ENCODE results near the gene SLITRK1. TPM values are rescaled to one million over a fixed set of nuclear protein-coding genes. Genes with fewer than 3 reads are reported as not detected.
A peak's percentile ranks its signal among the peaks of the same experiment; 100 is the strongest.

Gene SLITRK1, protein sequence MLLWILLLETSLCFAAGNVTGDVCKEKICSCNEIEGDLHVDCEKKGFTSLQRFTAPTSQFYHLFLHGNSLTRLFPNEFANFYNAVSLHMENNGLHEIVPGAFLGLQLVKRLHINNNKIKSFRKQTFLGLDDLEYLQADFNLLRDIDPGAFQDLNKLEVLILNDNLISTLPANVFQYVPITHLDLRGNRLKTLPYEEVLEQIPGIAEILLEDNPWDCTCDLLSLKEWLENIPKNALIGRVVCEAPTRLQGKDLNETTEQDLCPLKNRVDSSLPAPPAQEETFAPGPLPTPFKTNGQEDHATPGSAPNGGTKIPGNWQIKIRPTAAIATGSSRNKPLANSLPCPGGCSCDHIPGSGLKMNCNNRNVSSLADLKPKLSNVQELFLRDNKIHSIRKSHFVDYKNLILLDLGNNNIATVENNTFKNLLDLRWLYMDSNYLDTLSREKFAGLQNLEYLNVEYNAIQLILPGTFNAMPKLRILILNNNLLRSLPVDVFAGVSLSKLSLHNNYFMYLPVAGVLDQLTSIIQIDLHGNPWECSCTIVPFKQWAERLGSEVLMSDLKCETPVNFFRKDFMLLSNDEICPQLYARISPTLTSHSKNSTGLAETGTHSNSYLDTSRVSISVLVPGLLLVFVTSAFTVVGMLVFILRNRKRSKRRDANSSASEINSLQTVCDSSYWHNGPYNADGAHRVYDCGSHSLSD
- not detected for total RNA-seq

DNA sequence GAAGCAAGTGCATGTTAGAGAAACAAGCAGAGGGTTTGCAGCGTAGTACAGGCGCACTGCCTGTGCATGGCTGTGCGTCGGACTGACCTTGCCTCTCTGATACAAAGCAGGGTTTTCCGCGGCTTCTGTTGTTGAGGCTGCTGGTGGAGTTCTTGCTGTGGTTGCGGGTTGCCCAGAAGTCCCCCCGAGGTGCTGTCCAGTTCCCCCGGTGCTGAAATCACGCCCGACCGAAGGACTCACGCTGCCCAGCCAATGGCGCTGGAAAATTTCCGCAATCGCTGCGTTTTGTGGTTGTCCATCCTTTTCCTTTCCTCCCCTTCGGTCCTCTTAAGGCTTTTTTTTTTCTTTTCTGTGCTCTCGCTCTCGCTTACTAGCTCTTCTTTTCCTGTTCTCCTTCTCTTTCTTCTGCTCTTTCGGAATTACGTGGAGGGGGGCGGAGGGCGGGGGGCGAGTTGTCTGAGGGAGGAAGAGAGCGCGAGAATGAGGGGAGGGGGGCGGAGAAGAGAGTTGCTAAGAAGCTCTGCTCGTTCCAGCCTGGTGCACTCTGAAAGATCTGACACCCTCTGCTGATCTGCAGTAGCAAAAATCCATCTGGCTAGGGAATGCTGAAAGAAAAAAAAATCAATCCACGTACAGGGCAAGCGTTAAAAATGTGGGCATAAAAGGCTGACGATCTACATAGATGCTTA is at the start of gene SLITRK1:
Gene SLITRK1 (minus strand): TSS at position 558 of the 689 bp plus-strand sequence. CDS start 967 bp downstream, outside the sequence.
- peak; percentile 33 for DNase-seq
- POLR2A ChIA-PET = no interaction called here
- CTCF ChIA-PET = no interaction called here
- Mint-ChIP-seq H3K27ac (no peak within 1 kb of the TSS), H3K4me3 (no peak within 1 kb of the TSS), H3K4me1 (peaks cover 4% of the 10 kb centered on the region), H3K36me3 (ENCODE audit: low read depth) (no peaks in the 10 kb centered on the region), H3K27me3 (peaks cover 45% of the 10 kb centered on the region), H3K9me3 (no peaks in the 10 kb centered on the region)

- no peak overlapping the region for H3K27ac Mint-ChIP-seq
- no peaks in the 10 kb centered on the region for H3K36me3 Mint-ChIP-seq (ENCODE audit: low read depth)
- ChIA-PET POLR2A (no interaction called here), CTCF (no interaction called here)
- H3K9me3 Mint-ChIP-seq = no peaks in the 10 kb centered on the region
- no peaks in the 10 kb centered on the region for H3K27me3 Mint-ChIP-seq
- H3K4me3 Mint-ChIP-seq = no peak overlapping the region
- DNase-seq = no peak
- H3K4me1 Mint-ChIP-seq = no peaks in the 10 kb centered on the region
Observed at GRCh38 chr13:83929157-83929556, 46.9 kb upstream of the SLITRK1 start.

DNA sequence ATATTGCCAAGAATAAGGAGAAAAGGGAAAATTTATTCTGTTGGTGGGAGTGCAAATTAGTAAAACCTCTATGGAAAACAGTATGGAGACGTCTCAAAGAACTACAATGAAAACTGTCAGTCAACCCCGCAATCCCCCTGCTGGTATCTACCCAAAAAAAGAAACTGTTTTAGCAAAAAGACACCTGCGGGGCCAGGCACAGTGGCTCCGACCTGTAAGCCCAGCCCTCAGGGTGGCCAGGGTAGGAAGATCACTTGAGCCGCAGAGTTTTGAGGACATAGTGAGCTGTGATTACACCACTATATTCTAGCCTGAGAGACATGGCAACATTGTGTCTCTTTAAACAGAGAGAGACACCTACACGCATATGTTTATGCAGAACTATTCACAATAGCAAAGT is 37.5 kb upstream of the SLITRK1 start:
- Mint-ChIP-seq H3K36me3 (ENCODE audit: low read depth) (no peaks in the 10 kb centered on the region), H3K4me3 (no peak overlapping the region), H3K4me1 (no peaks in the 10 kb centered on the region), H3K27ac (no peak overlapping the region), H3K9me3 (no peaks in the 10 kb centered on the region), H3K27me3 (no peaks in the 10 kb centered on the region)
- CTCF ChIA-PET = no interaction called here
- no peak for DNase-seq
- POLR2A ChIA-PET = no interaction called here

GRCh38 chr13:83914368-83914767 is 32.1 kb upstream of the SLITRK1 start:
- H3K36me3 Mint-ChIP-seq (ENCODE audit: low read depth) = no peaks in the 10 kb centered on the region
- POLR2A ChIA-PET = no interaction called here
- H3K4me3 Mint-ChIP-seq = no peak overlapping the region
- CTCF ChIA-PET = no interaction called here
- H3K27ac Mint-ChIP-seq = no peak overlapping the region
- DNase-seq = no peak
- H3K9me3 Mint-ChIP-seq = peaks cover 5% of the 10 kb centered on the region
- no peaks in the 10 kb centered on the region for H3K27me3 Mint-ChIP-seq
- no peaks in the 10 kb centered on the region for H3K4me1 Mint-ChIP-seq

DNA sequence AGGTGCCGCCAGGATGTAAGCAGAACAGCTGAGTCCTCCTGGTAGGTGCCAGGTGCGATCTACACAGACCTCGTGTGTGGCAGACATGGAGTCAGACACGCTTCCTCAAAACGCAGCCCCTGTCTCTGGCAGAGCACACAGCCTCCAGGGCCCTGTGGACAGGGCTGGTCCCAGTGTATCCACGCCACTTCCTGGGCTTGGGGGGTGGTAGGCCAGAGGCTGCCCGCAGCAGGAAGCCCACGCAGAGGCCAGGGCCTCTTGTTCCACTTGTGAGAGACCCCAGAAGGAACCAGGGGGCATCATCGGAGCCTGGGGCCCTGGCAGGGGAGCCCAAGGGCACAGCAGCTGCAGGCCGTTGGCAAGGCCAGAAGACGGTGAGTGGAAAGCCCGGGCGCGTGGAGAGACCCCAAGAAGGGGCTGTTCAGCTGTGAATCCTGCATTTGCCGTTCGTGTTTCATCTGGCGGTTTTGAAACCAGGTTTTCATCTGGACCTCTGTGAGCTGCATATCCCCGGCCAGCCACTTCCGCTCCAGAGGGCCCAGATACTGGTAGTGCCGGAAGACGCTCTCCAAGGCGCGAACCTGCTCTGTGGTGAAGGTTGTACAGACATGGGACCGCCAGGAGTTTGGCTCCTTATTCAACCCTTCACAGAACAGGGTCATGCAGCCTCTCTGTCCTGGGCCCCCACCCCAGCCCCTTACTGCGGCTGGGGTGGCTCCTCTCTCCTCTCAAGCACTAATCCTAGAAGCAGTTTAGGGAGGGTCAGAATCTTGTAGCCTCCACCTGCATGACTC is 25.1 kb upstream of the SLITRK1 start:
- Mint-ChIP-seq H3K27ac (no peak overlapping the region), H3K4me3 (no peak overlapping the region), H3K36me3 (ENCODE audit: low read depth) (no peaks in the 10 kb centered on the region), H3K4me1 (no peaks in the 10 kb centered on the region), H3K27me3 (no peaks in the 10 kb centered on the region), H3K9me3 (peaks cover 5% of the 10 kb centered on the region)
- DNase-seq = no peak
- POLR2A ChIA-PET = no interaction called here
- CTCF ChIA-PET = no interaction called here

DNA sequence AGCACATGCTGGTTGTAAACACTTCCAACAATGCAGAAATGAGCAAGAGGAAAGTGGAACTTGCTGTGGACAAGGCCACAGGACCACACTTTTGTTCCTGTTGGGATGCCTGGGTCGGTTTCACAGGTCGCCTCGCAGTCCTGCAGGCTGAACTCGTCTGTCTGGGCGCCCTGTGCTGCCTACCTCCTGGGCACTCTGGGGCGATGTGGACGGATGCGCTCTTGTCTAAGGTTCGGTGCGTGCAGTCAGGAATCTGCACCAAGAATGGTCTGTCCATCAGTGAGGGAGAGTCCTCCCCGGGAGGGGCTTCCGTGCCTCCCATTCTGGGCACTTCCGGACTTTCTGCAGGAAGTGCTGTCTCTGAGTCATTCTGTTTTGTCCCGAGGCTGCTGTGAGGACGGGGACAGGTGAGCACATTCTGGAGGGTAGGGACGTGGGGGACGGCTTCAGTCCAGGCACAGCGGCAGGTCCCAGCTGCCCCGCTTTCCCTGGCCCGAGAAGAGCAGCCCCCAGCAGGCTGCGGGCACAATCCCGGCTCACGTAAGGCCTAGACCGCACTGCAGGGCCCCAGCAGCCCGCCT is 24.1 kb upstream of the SLITRK1 start:
- ChIA-PET POLR2A (no interaction called here), CTCF (no interaction called here)
- Mint-ChIP-seq H3K36me3 (ENCODE audit: low read depth) (no peaks in the 10 kb centered on the region), H3K4me1 (no peaks in the 10 kb centered on the region), H3K9me3 (peaks cover 3% of the 10 kb centered on the region), H3K27ac (no peak overlapping the region), H3K4me3 (no peak overlapping the region), H3K27me3 (no peaks in the 10 kb centered on the region)
- no peak for DNase-seq

DNA sequence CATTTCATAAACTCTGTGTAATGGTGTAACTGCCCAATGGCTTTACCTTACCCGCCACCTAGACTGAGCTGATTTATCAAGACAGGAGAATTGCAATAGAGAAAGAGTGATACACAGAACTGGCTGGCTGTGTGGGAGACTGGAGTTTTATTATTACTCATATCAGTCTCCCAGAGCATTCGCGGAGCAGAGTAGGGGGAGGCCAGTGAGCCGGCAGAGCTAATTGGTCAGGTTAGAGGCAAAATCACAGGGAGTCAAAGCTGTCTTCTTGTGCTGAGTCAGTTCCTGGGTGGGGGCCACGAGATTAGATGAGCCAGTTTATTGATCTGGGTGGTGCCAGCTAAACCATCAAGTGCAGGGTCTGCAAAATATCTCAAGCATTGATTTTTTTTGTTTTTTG is 23.4 kb upstream of the SLITRK1 start:
- DNase-seq = no peak
- no peak overlapping the region for H3K27ac Mint-ChIP-seq
- no peaks in the 10 kb centered on the region for H3K27me3 Mint-ChIP-seq
- H3K4me1 Mint-ChIP-seq = no peaks in the 10 kb centered on the region
- CTCF ChIA-PET = no interaction called here
- no peaks in the 10 kb centered on the region for H3K36me3 Mint-ChIP-seq (ENCODE audit: low read depth)
- peaks cover 3% of the 10 kb centered on the region for H3K9me3 Mint-ChIP-seq
- no peak overlapping the region for H3K4me3 Mint-ChIP-seq
- POLR2A ChIA-PET = no interaction called here

DNA sequence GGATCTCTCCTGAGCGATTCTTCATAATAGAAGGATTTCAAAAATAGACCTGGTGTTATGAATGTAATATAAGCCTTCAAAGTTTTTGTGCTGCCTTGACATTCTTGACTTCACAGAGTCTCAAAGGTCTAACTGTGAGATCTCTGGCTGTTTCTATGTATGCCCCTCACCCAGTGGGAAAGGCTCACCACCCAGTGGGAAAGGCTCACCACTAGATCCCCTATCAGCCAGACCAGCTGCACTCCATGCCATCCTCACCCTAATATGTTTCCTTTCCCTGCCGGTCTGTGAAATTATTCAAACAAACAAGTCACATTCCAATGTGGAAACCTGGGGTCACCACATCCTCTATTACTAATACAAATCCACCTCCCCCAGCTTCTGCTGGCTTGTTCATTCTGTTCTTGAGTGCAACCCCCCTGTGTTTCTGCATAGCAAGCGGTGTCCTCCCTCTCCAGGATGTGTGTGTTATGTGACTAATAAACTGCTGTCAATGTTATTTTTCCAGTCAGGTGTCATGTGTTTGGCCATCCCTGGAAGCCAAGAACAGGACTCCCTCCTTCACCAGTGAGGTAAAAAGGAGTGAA is 13.8 kb upstream of the SLITRK1 start:
- H3K9me3 Mint-ChIP-seq = no peaks in the 10 kb centered on the region
- no peak overlapping the region for H3K4me3 Mint-ChIP-seq
- ChIA-PET CTCF (no interaction called here), POLR2A (no interaction called here)
- H3K4me1 Mint-ChIP-seq = no peaks in the 10 kb centered on the region
- H3K27ac Mint-ChIP-seq = no peak overlapping the region
- no peak for DNase-seq
- no peaks in the 10 kb centered on the region for H3K36me3 Mint-ChIP-seq (ENCODE audit: low read depth)
- no peaks in the 10 kb centered on the region for H3K27me3 Mint-ChIP-seq

- no peak overlapping the region for H3K4me3 Mint-ChIP-seq
- CTCF ChIA-PET = no interaction called here
Observed at GRCh38 chr13:83890358-83890757, 8.1 kb upstream of the SLITRK1 start.

GRCh38 chr13:83884141-83884540 is 1.9 kb upstream of the SLITRK1 start:
- ChIA-PET POLR2A (no interaction called here), CTCF (no interaction called here)
- DNase-seq = no peak
- H3K36me3 Mint-ChIP-seq (ENCODE audit: low read depth) = no peaks in the 10 kb centered on the region
- no peak overlapping the region for H3K4me3 Mint-ChIP-seq
- peaks cover 4% of the 10 kb centered on the region for H3K4me1 Mint-ChIP-seq
- H3K9me3 Mint-ChIP-seq = no peaks in the 10 kb centered on the region
- no peak overlapping the region for H3K27ac Mint-ChIP-seq
- H3K27me3 Mint-ChIP-seq = peaks cover 43% of the 10 kb centered on the region

More at GRCh38 chr13:83890358-83890757, 8.1 kb upstream of the SLITRK1 start:
- Mint-ChIP-seq H3K36me3 (ENCODE audit: low read depth) (no peaks in the 10 kb centered on the region), H3K27ac (no peak overlapping the region), H3K9me3 (no peaks in the 10 kb centered on the region), H3K27me3 (no peaks in the 10 kb centered on the region), H3K4me1 (no peaks in the 10 kb centered on the region)
- POLR2A ChIA-PET = no interaction called here
- DNase-seq = no peak

DNA sequence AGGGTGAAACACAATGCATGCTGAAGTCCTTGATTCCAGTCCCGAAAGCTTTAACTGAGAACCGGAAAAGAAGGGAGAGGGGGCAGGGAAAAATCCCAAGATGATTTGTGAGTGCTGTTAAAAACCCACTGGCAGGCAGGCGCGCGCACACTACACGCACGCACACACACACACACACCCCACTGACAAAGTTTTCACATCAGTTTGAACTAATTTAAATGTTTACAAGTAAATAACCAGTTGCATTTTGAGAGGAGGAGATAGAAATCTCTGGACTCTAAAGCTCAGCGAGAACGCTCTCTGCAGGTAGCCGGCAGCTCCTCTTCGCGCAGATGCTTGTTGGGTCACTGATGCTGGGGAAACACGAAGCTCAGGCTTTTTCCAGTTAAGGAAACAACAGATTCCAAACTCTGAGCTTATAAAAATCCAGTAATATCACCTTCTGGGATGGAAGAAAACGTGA is 818 bp upstream of the SLITRK1 start:
- Mint-ChIP-seq H3K9me3 (no peaks in the 10 kb centered on the region), H3K36me3 (ENCODE audit: low read depth) (no peaks in the 10 kb centered on the region), H3K27me3 (peaks cover 45% of the 10 kb centered on the region), H3K4me3 (no peak overlapping the region), H3K4me1 (peaks cover 4% of the 10 kb centered on the region), H3K27ac (no peak overlapping the region)
- CTCF ChIA-PET = no interaction called here
- no peak for DNase-seq
- POLR2A ChIA-PET = no interaction called here

DNA sequence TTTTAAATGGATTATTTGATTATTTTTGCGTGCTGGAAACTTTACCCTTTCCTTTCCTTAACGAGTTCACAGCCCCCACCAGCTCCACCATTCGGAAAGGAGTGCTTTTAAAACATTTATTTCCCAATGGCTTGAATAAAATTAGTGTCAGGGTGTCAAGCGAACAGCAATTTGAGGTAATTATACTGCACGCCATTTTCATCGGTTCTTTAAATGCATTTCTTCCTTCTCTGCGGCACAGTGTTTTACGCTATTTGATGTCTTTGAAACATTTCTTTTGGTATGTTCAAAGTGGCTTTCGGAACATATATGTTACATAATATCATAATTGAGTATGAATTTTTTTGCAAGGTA is 309 bp upstream of the SLITRK1 start:
- Mint-ChIP-seq H3K36me3 (ENCODE audit: low read depth) (no peaks in the 10 kb centered on the region), H3K4me3 (no peak overlapping the region), H3K27ac (no peak overlapping the region), H3K4me1 (peaks cover 4% of the 10 kb centered on the region), H3K9me3 (no peaks in the 10 kb centered on the region), H3K27me3 (peaks cover 45% of the 10 kb centered on the region)
- DNase-seq = no peak
- ChIA-PET CTCF (no interaction called here), POLR2A (no interaction called here)

Data from activated CD4-positive, alpha-beta memory T cell treated with anti-CD3 and anti-CD28 coated beads, Interleukin-2, amount 10 ng/mL, durations not matched to agents 7 days and 5 days (primary cell).